ENCODE measurements around the gene TEDC2.

Gene TEDC2

GRCh38 chr16:2480948-2481347 lies 21.0 kb downstream of the TEDC2 start:
- no peaks in the 10 kb centered on the region for H3K9me3 ChIP-seq (ENCODE audit: severe bottlenecking)
- no peak for DNase-seq
- no peak overlapping the region for H3K27ac ChIP-seq
- peaks cover 27% of the 10 kb centered on the region for H3K36me3 ChIP-seq
- no peak for TF ChIP-seq CTCF (IDR thresholded peaks at IDR 0.05; ENCODE audit: low read depth, low read length)
- H3K27me3 ChIP-seq (ENCODE audit: insufficient read depth, low read depth, severe bottlenecking): no peaks in the 10 kb centered on the region
- H3K4me3 ChIP-seq (ENCODE audit: low read depth, low read length): no peak overlapping the region

DNA sequence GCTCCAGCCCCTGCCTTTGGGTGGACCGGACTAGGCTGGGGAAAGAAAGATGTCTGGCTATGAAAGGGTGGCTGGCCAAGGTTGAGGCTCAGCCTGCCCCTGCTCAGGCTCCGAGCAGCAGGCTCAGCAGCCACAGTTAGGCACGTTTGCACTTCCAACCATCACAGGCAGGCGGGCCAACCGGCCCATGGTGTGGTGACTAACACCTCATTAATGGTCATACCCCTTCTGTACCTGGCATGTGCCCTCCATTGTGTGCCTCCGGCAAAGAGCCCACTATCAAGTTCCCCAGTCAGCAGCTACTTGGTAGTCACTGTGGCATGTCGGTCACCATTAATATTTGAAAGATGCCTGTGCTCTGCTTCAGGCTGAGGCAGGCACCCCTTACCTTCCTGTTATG lies 21.8 kb downstream of the TEDC2 start:
- Histone ChIP-seq H3K27me3 (ENCODE audit: insufficient read depth, low read depth, severe bottlenecking) (no peaks in the 10 kb centered on the region), H3K27ac (no peak overlapping the region), H3K36me3 (peaks cover 25% of the 10 kb centered on the region), H3K4me3 (ENCODE audit: low read depth, low read length) (no peak overlapping the region), H3K9me3 (ENCODE audit: severe bottlenecking) (no peaks in the 10 kb centered on the region)
- no peak for DNase-seq
- no peak for TF ChIP-seq CTCF (IDR thresholded peaks at IDR 0.05; ENCODE audit: low read depth, low read length)

DNA sequence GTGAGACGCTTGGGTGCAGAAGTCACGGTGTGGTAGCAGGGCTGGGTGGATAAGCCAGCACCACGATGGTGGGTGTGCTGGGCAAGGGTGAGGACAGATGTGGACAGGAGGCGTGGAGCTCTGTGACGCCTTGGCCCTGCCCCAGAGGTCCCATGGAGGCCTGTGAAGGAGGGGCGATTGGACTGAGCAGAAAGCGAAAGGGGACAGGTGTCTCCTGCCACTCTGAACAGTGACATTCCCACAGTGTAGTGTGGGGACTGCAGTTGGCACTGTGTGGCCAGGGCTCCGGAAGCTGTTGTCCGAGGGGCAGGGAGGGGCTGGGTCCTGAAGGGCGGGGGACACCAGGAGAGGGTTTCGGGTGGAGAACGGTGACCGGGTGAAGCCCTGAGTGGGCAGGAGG lies 22.3 kb downstream of the TEDC2 start:
- DNase-seq: no peak
- TF ChIP-seq CTCF (IDR thresholded peaks at IDR 0.05; ENCODE audit: low read depth, low read length): no peak
- Histone ChIP-seq H3K4me3 (ENCODE audit: low read depth, low read length) (no peak overlapping the region), H3K27me3 (ENCODE audit: insufficient read depth, low read depth, severe bottlenecking) (no peaks in the 10 kb centered on the region), H3K36me3 (peaks cover 21% of the 10 kb centered on the region), H3K9me3 (ENCODE audit: severe bottlenecking) (no peaks in the 10 kb centered on the region), H3K27ac (no peak overlapping the region; the same call in 1 of the 2 replicates)

GRCh38 chr16:2482708-2483534 lies 23.0 kb downstream of the TEDC2 start:
- H3K4me3 ChIP-seq (ENCODE audit: low read depth, low read length): peak overlapping the region; percentile 11; the same call in 1 of the 2 replicates
- peak overlapping the region; percentile 44 for H3K27ac ChIP-seq
- DNase-seq: peak; percentile 59
- no peak for TF ChIP-seq CTCF (IDR thresholded peaks at IDR 0.05; ENCODE audit: low read depth, low read length)
- no peaks in the 10 kb centered on the region for H3K27me3 ChIP-seq (ENCODE audit: insufficient read depth, low read depth, severe bottlenecking)
- peaks cover 15% of the 10 kb centered on the region for H3K36me3 ChIP-seq
- no peaks in the 10 kb centered on the region for H3K9me3 ChIP-seq (ENCODE audit: severe bottlenecking)

DNA sequence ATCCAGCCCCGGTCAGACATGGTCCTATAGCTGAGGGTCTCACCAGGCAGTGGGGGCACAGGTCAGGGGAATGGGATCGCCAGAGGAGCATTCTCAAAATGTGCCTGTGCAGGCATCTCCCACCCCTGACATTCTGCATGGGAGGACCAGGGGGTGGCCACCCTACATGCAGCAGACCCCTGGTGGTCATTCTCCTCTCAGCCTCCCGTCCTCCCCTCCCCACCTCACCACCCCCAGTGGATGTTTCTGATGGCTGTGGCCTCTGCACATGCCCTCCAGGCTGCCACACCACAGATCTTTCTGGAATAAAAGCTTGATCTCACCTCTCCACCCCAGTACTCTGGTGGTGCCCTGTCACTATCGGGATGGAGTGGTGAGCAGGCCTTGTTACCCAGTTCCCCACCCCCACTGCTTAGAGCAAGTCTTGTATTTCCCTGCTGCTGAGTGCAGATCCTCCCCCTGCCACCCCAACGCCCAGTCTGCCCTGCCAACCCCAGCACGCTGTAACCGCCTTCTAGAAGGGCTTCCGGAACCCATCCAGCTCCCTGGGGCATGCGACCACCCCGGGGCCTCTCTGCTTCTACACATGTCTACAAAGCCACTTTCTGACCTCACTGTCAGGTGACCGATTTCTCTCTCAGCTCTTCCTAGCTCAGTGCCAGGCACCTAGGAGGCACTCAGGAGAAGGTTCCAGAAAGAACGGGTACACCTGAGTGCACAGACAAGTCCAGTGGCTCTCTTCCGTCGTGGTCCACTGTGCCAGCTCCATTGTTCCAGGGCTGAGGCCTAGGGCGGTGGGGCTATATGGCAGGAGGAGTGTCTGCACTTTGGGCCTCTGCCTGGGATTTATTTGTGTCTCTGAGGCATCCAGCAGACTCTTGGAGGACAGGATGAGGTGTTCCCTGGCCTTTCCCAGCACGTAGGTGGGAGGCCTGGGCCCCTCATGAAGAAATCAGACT lies 24.3 kb downstream of the TEDC2 start:
- DNase-seq: no peak
- Histone ChIP-seq H3K27ac (no peak overlapping the region), H3K27me3 (ENCODE audit: insufficient read depth, low read depth, severe bottlenecking) (no peaks in the 10 kb centered on the region), H3K9me3 (ENCODE audit: severe bottlenecking) (no peaks in the 10 kb centered on the region), H3K36me3 (peaks cover 8% of the 10 kb centered on the region), H3K4me3 (ENCODE audit: low read depth, low read length) (no peak overlapping the region)
- peak; percentile 23; the same call in 1 of the 2 replicates for TF ChIP-seq CTCF (IDR thresholded peaks at IDR 0.05; ENCODE audit: low read depth, low read length)

Data from WERI-Rb-1 (cell line).